IgD-negative memory B cell (primary cell): ENCODE data around the gene LCN10. TPM values are rescaled to one million over a fixed set of nuclear protein-coding genes. Genes with fewer than 3 reads are reported as not detected.
"Not testable (repeated sequence)": the region's sequence is repeated elsewhere in the genome, so short reads cannot be mapped to it uniquely, and the experiment has no call there.

Experiments used
- H3K27ac Mint-ChIP-seq, 3 donors: one replicate each; pipeline ENCODE4 v1.8.0; 2020 to 2022; ENCODE audit warnings: mild to moderate bottlenecking in 3 of 3, mixed read lengths in 3 of 3, moderate library complexity in 1 of 3
- H3K27me3 Mint-ChIP-seq: one replicate; pipeline ENCODE4 v1.8.0; 2021; ENCODE audit warnings: mixed read lengths
- H3K36me3 Mint-ChIP-seq: one replicate; pipeline ENCODE4 v1.8.0; 2020; ENCODE audit warnings: mild to moderate bottlenecking, mixed read lengths
- H3K4me1 Mint-ChIP-seq, 3 donors: one replicate each; pipeline ENCODE4 v1.8.0; 2020 to 2022; ENCODE audit warnings: mixed read lengths in 3 of 3, mild to moderate bottlenecking in 1 of 3
- H3K4me3 Mint-ChIP-seq, 4 donors: one replicate each; pipeline ENCODE4 v1.8.0; 2020 to 2022; ENCODE audit warnings: mild to moderate bottlenecking in 4 of 4, mixed read lengths in 4 of 4, moderate library complexity in 3 of 4
- H3K9me3 Mint-ChIP-seq, 3 donors: one replicate each; pipeline ENCODE4 v1.8.0; 2020 to 2021; ENCODE audit warnings: mixed read lengths in 3 of 3, mild to moderate bottlenecking in 1 of 3
- polyA plus RNA-seq: library from polyadenylated mRNA; unstranded; fragments of 300-500 nt; fragmentation: Illumina TruSeq; gene quantifications from one replicate; pipeline ENCODE4 v1.2.3, GENCODE V29; 2021

Gene LCN10
- polyA plus RNA-seq: 68.0 TPM

GRCh38 chr9:136742591-136743391 lies at the start of gene LCN10:
Gene LCN10 (minus strand): TSS chr9:136742940. CDS start chr9:136742903, 37 bp downstream.
- Mint-ChIP-seq H3K9me3 (no peaks in the 10 kb centered on the region), H3K36me3 (peaks cover 2% of the 10 kb centered on the region), H3K27me3 (no peaks in the 10 kb centered on the region), H3K27ac (peak within 1 kb of the TSS; percentile 76 to 86 (median 79)), H3K4me3 (peak within 1 kb of the TSS; percentile 84 to 96 (median 92)), H3K4me1 (peaks cover 0 to 18% (median 17%) of the 10 kb centered on the region in 3 donors)

- H3K27ac Mint-ChIP-seq: peak overlapping the region; percentile 92 to 99 (median 98)
- peaks cover 3% of the 10 kb centered on the region for H3K27me3 Mint-ChIP-seq
- H3K4me3 Mint-ChIP-seq: peak overlapping the region; percentile 87 to 98 (median 94)
- H3K4me1 Mint-ChIP-seq: peaks cover 0 to 23% (median 19%) of the 10 kb centered on the region in 3 donors
- no peaks in the 10 kb centered on the region for H3K9me3 Mint-ChIP-seq
- no peaks in the 10 kb centered on the region for H3K36me3 Mint-ChIP-seq
Observed at GRCh38 chr9:136791516-136792276, 49.0 kb upstream of the LCN10 start.

GRCh38 chr9:136790640-136791515 lies 48.1 kb upstream of the LCN10 start, which contains the start of gene TMEM141:
Gene TMEM141 (plus strand): TSS chr9:136791344. CDS start chr9:136791371, 27 bp downstream.
- no peaks in the 10 kb centered on the region for H3K9me3 Mint-ChIP-seq

GRCh38 chr9:136789523-136789937 lies 46.8 kb upstream of the LCN10 start:
- H3K4me1 Mint-ChIP-seq: peaks cover 0 to 19% (median 18%) of the 10 kb centered on the region in 3 donors
- H3K9me3 Mint-ChIP-seq: no peaks in the 10 kb centered on the region
- peaks cover 3% of the 10 kb centered on the region for H3K27me3 Mint-ChIP-seq
- H3K27ac Mint-ChIP-seq: no peak overlapping the region
- H3K36me3 Mint-ChIP-seq: no peaks in the 10 kb centered on the region
- H3K4me3 Mint-ChIP-seq: peak overlapping the region in 2 of 4 donors; percentile 17 to 63

More at GRCh38 chr9:136790640-136791515, 48.1 kb upstream of the LCN10 start, which contains the start of gene TMEM141:
- H3K27ac Mint-ChIP-seq: peak within 1 kb of the TSS; percentile 92 to 99 (median 98)
- H3K4me1 Mint-ChIP-seq: peaks cover 0 to 19% (median 18%) of the 10 kb centered on the region in 3 donors
- H3K36me3 Mint-ChIP-seq: no peaks in the 10 kb centered on the region
- H3K4me3 Mint-ChIP-seq: peak within 1 kb of the TSS; percentile 87 to 98 (median 94)
- H3K27me3 Mint-ChIP-seq: peaks cover 3% of the 10 kb centered on the region

- Mint-ChIP-seq H3K4me1 (peaks cover 0 to 19% (median 18%) of the 10 kb centered on the region in 3 donors), H3K4me3 (peak overlapping the region in 1 of 4 donors; percentile 49), H3K27ac (peak overlapping the region in 1 of 3 donors; percentile 28)
- not testable (repeated sequence) for H3K36me3 Mint-ChIP-seq, H3K27me3 Mint-ChIP-seq, H3K9me3 Mint-ChIP-seq
Observed at GRCh38 chr9:136788644-136789522, 46.1 kb upstream of the LCN10 start.

GRCh38 chr9:136787690-136788400 lies 45.1 kb upstream of the LCN10 start:
- peaks cover 3% of the 10 kb centered on the region for H3K27me3 Mint-ChIP-seq
- H3K36me3 Mint-ChIP-seq: no peaks in the 10 kb centered on the region
- peak overlapping the region in 2 of 3 donors; percentile 28 to 65 for H3K27ac Mint-ChIP-seq
- no peaks in the 10 kb centered on the region for H3K9me3 Mint-ChIP-seq
- peaks cover 0 to 18% (median 14%) of the 10 kb centered on the region in 3 donors for H3K4me1 Mint-ChIP-seq
- H3K4me3 Mint-ChIP-seq: peak overlapping the region in 1 of 4 donors; percentile 49

- not testable (repeated sequence) for H3K27ac Mint-ChIP-seq, H3K4me3 Mint-ChIP-seq, H3K36me3 Mint-ChIP-seq, H3K27me3 Mint-ChIP-seq, H3K9me3 Mint-ChIP-seq
- H3K4me1 Mint-ChIP-seq: peaks cover 0 to 14% (median 12%) of the 10 kb centered on the region in 3 donors
Observed at GRCh38 chr9:136786983-136787382, 44.2 kb upstream of the LCN10 start.

- Mint-ChIP-seq H3K9me3 (no peaks in the 10 kb centered on the region), H3K27me3 (peaks cover 3% of the 10 kb centered on the region), H3K4me1 (peaks cover 0 to 14% (median 10%) of the 10 kb centered on the region in 3 donors), H3K36me3 (no peaks in the 10 kb centered on the region), H3K4me3 (peak overlapping the region in 1 of 4 donors; percentile 51), H3K27ac (no peak overlapping the region)
Observed at GRCh38 chr9:136786451-136786850, 43.7 kb upstream of the LCN10 start.

- not testable (repeated sequence) for H3K9me3 Mint-ChIP-seq, H3K27me3 Mint-ChIP-seq, H3K36me3 Mint-ChIP-seq, H3K4me3 Mint-ChIP-seq, H3K27ac Mint-ChIP-seq
- H3K4me1 Mint-ChIP-seq: peaks cover 0 to 14% (median 10%) of the 10 kb centered on the region in 3 donors
Observed at GRCh38 chr9:136785565-136786355, 43.0 kb upstream of the LCN10 start.

- no peaks in the 10 kb centered on the region for H3K9me3 Mint-ChIP-seq
- H3K27ac Mint-ChIP-seq: no peak overlapping the region
- H3K4me1 Mint-ChIP-seq: peaks cover 0 to 14% (median 6%) of the 10 kb centered on the region in 3 donors
- no peaks in the 10 kb centered on the region for H3K36me3 Mint-ChIP-seq
- H3K4me3 Mint-ChIP-seq: peak overlapping the region in 1 of 4 donors; percentile 30
- peaks cover 3% of the 10 kb centered on the region for H3K27me3 Mint-ChIP-seq
Observed at GRCh38 chr9:136784997-136785361, 42.2 kb upstream of the LCN10 start.

GRCh38 chr9:136784249-136784996 lies 41.7 kb upstream of the LCN10 start:
- peaks cover 0 to 14% (median 6%) of the 10 kb centered on the region in 3 donors for H3K4me1 Mint-ChIP-seq
- no peaks in the 10 kb centered on the region for H3K36me3 Mint-ChIP-seq
- H3K27me3 Mint-ChIP-seq: peaks cover 3% of the 10 kb centered on the region
- H3K27ac Mint-ChIP-seq: peak overlapping the region in 1 of 3 donors; percentile 60
- H3K9me3 Mint-ChIP-seq: no peaks in the 10 kb centered on the region
- H3K4me3 Mint-ChIP-seq: no peak overlapping the region

GRCh38 chr9:136782452-136782851 lies 39.7 kb upstream of the LCN10 start:
- no peak overlapping the region for H3K27ac Mint-ChIP-seq
- peaks cover 0 to under 1% (median under 1%) of the 10 kb centered on the region in 3 donors for H3K4me1 Mint-ChIP-seq
- no peaks in the 10 kb centered on the region for H3K36me3 Mint-ChIP-seq
- H3K4me3 Mint-ChIP-seq: no peak overlapping the region
- H3K9me3 Mint-ChIP-seq: no peaks in the 10 kb centered on the region
- H3K27me3 Mint-ChIP-seq: peaks cover under 1% of the 10 kb centered on the region
